H1 (cell line): ENCODE results near the gene KRTAP12-3. TPM values are rescaled to one million over a fixed set of nuclear protein-coding genes. Genes with fewer than 3 reads are reported as not detected.

ENCODE experiments used
- ZNF274 ChIP-seq: IDR thresholded peaks from 2 replicates; pipeline ENCODE4 v1.7.0; 2012; ENCODE audit warnings: low read length, borderline replicate concordance; ENCODE audit errors: extremely low read depth
- polyA plus RNA-seq, 7 experiments: library from polyadenylated mRNA; depleted of rRNA in 3 of 7; stranded (reverse) in 5 of 7; unstranded in 2 of 7; fragments of >200 nt in 5 of 7; fragments of 200-250 nt in 2 of 7; gene quantifications; 1 replicate in 5 of 7; 2 replicates in 1 of 7; 4 replicates in 1 of 7; pipeline versions ENCODE4 v1.2.1 to v1.2.3, GENCODE V29; 2011 to 2013; ENCODE audit warnings: missing spikeins in 2 of 7, mixed read lengths in 2 of 7
- total RNA-seq: library from RNA; stranded (reverse); fragmentation: NEBNext Ultra II Directional; extraction: Animal tissue kit (Norgen Biotek cat#: 25700); gene quantifications from 2 replicates; pipeline ENCODE4 v1.2.1, GENCODE V29; 2021
- TF ChIP-seq, protein P1 (sequence below): IDR thresholded peaks from 2 replicates; pipeline ENCODE4 v1.6.1; 2012; ENCODE audit warnings: low read length, inconsistent platforms
- TF ChIP-seq, protein P2 (sequence below), 3 experiments: IDR thresholded peaks; 1 replicate in 2 of 3; 2 replicates in 1 of 3; pipeline versions ENCODE4 v1.5.1 to v1.6.1; 2011; ENCODE audit warnings: low read length in 3 of 3, mild to moderate bottlenecking in 3 of 3, inconsistent platforms in 2 of 3, low read depth in 1 of 3, moderate library complexity in 1 of 3; ENCODE audit not compliant: insufficient read depth in 1 of 3; ENCODE audit errors: control extremely low read depth in 1 of 3

The KRTAP12-3 gene
- total and polyA plus RNA-seq, 2 of the 8 experiments (the other 6 are each of a cell fraction or from before 2014, with no cell fraction given) = not detected

DNA sequence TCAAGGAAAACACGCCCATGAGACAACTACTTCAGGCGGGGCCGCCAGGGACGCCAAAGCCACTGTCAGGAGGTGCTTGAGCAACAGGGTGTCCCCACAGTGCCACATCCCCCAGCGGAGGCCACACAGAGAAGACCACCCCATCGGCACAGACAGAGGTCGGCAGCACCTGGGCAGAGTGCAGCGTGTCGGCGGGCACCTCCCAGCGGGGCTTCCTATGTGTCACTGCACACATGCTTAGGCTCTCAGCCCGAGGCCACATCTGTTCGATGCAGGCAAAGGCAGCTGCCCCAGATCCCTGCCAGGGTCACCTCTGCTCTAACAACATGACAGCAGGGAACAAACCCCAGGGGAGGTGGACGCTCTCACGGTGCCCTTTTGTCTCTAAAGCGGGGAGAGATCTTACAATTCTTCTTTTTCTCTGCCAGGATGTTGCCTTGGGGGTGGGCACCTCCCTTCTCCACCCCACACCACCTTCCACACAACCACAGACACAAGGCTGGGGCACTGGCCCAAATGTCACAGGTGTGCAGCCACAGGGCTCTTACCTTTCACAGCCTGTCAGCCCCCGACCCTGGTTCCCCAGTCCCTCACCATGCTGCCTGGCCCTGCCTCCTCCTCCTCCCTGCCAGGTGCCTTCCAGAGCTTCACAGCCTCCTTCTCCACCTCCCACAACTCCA lies 41.7 kb upstream of the KRTAP12-3 start (continued):
- TF ChIP-seq, protein P1, sequence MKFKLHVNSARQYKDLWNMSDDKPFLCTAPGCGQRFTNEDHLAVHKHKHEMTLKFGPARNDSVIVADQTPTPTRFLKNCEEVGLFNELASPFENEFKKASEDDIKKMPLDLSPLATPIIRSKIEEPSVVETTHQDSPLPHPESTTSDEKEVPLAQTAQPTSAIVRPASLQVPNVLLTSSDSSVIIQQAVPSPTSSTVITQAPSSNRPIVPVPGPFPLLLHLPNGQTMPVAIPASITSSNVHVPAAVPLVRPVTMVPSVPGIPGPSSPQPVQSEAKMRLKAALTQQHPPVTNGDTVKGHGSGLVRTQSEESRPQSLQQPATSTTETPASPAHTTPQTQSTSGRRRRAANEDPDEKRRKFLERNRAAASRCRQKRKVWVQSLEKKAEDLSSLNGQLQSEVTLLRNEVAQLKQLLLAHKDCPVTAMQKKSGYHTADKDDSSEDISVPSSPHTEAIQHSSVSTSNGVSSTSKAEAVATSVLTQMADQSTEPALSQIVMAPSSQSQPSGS = no peak
- TF ChIP-seq ZNF274 = no peak
- TF ChIP-seq, protein P2, sequence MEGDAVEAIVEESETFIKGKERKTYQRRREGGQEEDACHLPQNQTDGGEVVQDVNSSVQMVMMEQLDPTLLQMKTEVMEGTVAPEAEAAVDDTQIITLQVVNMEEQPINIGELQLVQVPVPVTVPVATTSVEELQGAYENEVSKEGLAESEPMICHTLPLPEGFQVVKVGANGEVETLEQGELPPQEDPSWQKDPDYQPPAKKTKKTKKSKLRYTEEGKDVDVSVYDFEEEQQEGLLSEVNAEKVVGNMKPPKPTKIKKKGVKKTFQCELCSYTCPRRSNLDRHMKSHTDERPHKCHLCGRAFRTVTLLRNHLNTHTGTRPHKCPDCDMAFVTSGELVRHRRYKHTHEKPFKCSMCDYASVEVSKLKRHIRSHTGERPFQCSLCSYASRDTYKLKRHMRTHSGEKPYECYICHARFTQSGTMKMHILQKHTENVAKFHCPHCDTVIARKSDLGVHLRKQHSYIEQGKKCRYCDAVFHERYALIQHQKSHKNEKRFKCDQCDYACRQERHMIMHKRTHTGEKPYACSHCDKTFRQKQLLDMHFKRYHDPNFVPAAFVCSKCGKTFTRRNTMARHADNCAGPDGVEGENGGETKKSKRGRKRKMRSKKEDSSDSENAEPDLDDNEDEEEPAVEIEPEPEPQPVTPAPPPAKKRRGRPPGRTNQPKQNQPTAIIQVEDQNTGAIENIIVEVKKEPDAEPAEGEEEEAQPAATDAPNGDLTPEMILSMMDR (IDR thresholded peaks at IDR 0.05; ENCODE audit: control extremely low read depth in 1 of 3, insufficient read depth in 1 of 3, low read depth in 1 of 3, low read length in 3 of 3) = no peak
